C4-2B (cell line): ENCODE data around the gene CD200R1.
"Not testable (repeated sequence)": the region's sequence is repeated elsewhere in the genome, so short reads cannot be mapped to it uniquely, and the experiment has no call there.

ENCODE experiments used
- H3K27ac ChIP-seq: fragments of 450-650 bp; 2 replicates; pipeline ENCODE4 v1.5.1; 2017
- CTCF ChIP-seq: fragments of 450-650 bp; conservative IDR thresholded peaks from 2 replicates; pipeline ENCODE4 v1.5.1; 2017; ENCODE audit warnings: mild to moderate bottlenecking
- ZFX ChIP-seq: fragments of 450-650 bp; IDR thresholded peaks from 2 replicates; pipeline ENCODE4 v1.6.1; 2017

The CD200R1 gene

GRCh38 chr3:112925560-112925959, 49.3 kb downstream of the CD200R1 start:
- TF ChIP-seq ZFX (no peak), CTCF (no peak)
- no peak overlapping the region for H3K27ac ChIP-seq

GRCh38 chr3:112919541-112919940, 55.4 kb downstream of the CD200R1 start:
- not testable (repeated sequence) for H3K27ac ChIP-seq

GRCh38 chr3:112908252-112908651, 66.7 kb downstream of the CD200R1 start:
- no peak overlapping the region for H3K27ac ChIP-seq
- TF ChIP-seq ZFX, result no peak
- no peak for TF ChIP-seq CTCF

- H3K27ac ChIP-seq, result no peak overlapping the region
- TF ChIP-seq ZFX, result no peak
- no peak for TF ChIP-seq CTCF
Observed at GRCh38 chr3:112904786-112905185, 70.1 kb downstream of the CD200R1 start.

- H3K27ac ChIP-seq, result no peak overlapping the region
- no peak for TF ChIP-seq ZFX
- TF ChIP-seq CTCF, result no peak
Observed at GRCh38 chr3:112900113-112900512, 74.8 kb downstream of the CD200R1 start.

GRCh38 chr3:112897791-112898190, 77.1 kb downstream of the CD200R1 start:
- no peak overlapping the region for H3K27ac ChIP-seq
- TF ChIP-seq CTCF (no peak), ZFX (no peak)

GRCh38 chr3:112894258-112894657, 80.6 kb downstream of the CD200R1 start:
- no peak for TF ChIP-seq CTCF
- no peak overlapping the region for H3K27ac ChIP-seq

GRCh38 chr3:112889357-112889756, 85.5 kb downstream of the CD200R1 start:
- no peak overlapping the region for H3K27ac ChIP-seq
- TF ChIP-seq CTCF, result no peak
- no peak for TF ChIP-seq ZFX
